RKO (cell line): ENCODE results near the gene C2orf42.
"Not testable (repeated sequence)": the region's sequence is repeated elsewhere in the genome, so short reads cannot be mapped to it uniquely, and the experiment has no call there.

Experiments
- DNase-seq: peaks from one replicate; pipeline ENCODE4 v3.0.0-alpha.2; 2016; ENCODE audit warnings: low spot score

The C2orf42 gene

GRCh38 chr2:70102323-70102905 lies 88.4 kb downstream of the C2orf42 start:
- DNase-seq: not testable (repeated sequence)

- DNase-seq: not testable (repeated sequence)
Measured at GRCh38 chr2:70101686-70102085, 89.1 kb downstream of the C2orf42 start.

- DNase-seq: no peak
Measured at GRCh38 chr2:70101174-70101573, 89.6 kb downstream of the C2orf42 start.
